SK-MEL-5 (cell line): Measurements from ENCODE around the gene ROR1. TPM values are rescaled to one million over a fixed set of nuclear protein-coding genes. Genes with fewer than 3 reads are reported as not detected.

Source experiments
- DNase-seq: peaks from one replicate; pipeline ENCODE4 v3.0.0-alpha.2; 2016; ENCODE audit warnings: low read depth, low spot score
- in situ Hi-C: cut with HindIII; loops from 2 replicates; pipeline ENCODE4 v1.10.0; 2016; ENCODE audit warnings: low sequenced_read_pairs, high pct_unique_total_duplicates, low pct_unique_long_range_greater_than_20kb
- total RNA-seq: library from RNA; depleted of rRNA; stranded (reverse); fragments of >200 nt; shearing (Covaris generic); gene quantifications from 2 replicates; pipeline ENCODE4 v1.2.3, GENCODE V29; 2014

Gene ROR1
- total RNA-seq, 1 experiment from 2014 or later = 2.8 TPM

GRCh38 chr1:63904826-63905225, 131.0 kb downstream of the ROR1 start:
- in situ Hi-C loops = no loop called here

GRCh38 chr1:63906047-63906704, 132.4 kb downstream of the ROR1 start:
- DNase-seq = no peak
- in situ Hi-C loops = no loop called here

More at GRCh38 chr1:63904826-63905225, 131.0 kb downstream of the ROR1 start:
- DNase-seq = peak; percentile 26

DNA sequence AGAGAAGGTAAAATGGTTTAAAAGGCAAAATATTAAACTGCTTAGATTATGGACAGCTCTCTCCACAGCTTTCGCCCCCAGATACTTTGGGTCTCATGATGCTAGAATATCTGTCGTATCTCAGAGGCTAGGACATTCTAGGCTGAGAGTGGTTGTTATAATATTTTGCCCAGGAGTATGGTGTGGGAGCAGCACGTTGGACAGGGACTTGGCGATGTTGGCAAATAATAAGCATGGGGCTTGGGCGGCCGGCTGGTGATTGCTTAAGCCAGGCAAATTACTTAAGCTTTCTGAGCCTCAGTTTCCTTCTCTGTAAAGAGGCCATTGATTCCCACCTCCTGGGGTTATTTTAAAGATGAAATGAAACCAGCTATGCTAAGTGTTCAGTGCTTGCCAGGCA, 133.2 kb downstream of the ROR1 start:
- DNase-seq = no peak
- in situ Hi-C loops = no loop called here

DNA sequence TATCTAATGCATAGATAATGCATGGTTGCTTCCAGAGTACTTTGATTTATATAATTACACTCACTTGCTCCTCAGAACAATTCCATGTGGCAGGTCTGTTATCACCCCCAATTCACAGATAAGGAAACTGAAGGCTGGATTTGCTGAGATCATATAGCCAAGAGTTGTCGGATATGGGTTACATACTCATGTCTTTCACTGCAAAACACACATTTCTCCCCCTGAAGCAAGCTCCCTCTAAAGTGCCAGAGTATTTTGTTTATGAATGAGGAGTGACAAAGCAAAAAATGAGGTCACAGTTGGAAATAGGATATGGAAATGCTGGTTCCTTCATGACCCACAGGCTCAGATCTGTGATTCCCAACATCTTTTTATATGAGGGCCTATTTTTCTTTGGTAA, 134.2 kb downstream of the ROR1 start:
- DNase-seq = no peak
- in situ Hi-C loops = no loop called here

- DNase-seq = no peak
- in situ Hi-C loops = no loop called here
These were observed 135.7 kb downstream of the ROR1 start for GRCh38 chr1:63909526-63909925.

- in situ Hi-C loops = no loop called here
- DNase-seq = no peak
These were observed 137.2 kb downstream of the ROR1 start for GRCh38 chr1:63911049-63911448.

DNA sequence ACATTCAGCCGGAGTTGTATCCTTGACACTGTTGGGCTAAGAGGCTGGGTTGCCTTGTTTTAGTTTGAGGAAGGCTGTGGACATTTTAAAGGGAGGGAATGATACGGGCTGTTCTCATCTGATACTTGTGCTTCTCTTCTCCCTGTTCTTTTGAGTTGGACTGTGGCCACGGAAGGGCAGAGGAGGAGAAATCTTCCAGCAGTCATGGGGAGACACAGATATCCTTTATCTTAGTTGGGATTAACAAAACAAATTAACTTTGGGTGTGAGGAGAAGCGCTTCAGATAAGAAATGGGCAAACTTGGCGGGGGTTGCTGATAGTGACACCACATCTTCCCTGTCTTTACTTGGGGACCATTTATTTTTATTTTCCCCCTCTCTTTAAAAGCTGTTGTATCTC, 138.8 kb downstream of the ROR1 start:
- no peak for DNase-seq
- in situ Hi-C loops = no loop called here

GRCh38 chr1:63913533-63913932, 139.7 kb downstream of the ROR1 start:
- no peak for DNase-seq
- in situ Hi-C loops = no loop called here

DNA sequence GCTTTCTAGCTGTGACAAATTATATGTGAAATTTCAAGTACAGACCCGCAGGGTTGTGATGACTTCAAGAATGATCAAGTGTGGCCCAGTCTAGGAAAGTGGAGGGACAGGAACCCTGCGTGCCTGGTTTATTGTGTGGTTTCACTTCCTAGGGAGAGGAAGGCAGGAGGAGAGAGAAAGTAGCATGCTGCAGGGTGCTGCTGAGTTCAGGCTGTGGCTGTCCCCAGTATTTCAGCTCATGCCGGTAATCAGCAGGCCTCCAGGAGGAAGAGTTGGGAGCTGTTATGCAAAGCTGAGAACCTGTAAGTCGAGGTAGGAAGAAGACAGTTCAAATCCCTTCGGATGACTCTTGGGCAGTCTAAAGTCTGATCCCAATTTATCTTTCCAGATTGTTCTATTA, 140.4 kb downstream of the ROR1 start:
- DNase-seq = no peak
- in situ Hi-C loops = no loop called here

GRCh38 chr1:63914706-63915105, 140.9 kb downstream of the ROR1 start:
- in situ Hi-C loops = no loop called here
- no peak for DNase-seq

GRCh38 chr1:63915121-63915520, 141.3 kb downstream of the ROR1 start:
- in situ Hi-C loops = no loop called here
- peak; percentile 64 for DNase-seq

GRCh38 chr1:63916485-63917360, 142.9 kb downstream of the ROR1 start:
- in situ Hi-C loops = no loop called here
- DNase-seq = no peak

DNA sequence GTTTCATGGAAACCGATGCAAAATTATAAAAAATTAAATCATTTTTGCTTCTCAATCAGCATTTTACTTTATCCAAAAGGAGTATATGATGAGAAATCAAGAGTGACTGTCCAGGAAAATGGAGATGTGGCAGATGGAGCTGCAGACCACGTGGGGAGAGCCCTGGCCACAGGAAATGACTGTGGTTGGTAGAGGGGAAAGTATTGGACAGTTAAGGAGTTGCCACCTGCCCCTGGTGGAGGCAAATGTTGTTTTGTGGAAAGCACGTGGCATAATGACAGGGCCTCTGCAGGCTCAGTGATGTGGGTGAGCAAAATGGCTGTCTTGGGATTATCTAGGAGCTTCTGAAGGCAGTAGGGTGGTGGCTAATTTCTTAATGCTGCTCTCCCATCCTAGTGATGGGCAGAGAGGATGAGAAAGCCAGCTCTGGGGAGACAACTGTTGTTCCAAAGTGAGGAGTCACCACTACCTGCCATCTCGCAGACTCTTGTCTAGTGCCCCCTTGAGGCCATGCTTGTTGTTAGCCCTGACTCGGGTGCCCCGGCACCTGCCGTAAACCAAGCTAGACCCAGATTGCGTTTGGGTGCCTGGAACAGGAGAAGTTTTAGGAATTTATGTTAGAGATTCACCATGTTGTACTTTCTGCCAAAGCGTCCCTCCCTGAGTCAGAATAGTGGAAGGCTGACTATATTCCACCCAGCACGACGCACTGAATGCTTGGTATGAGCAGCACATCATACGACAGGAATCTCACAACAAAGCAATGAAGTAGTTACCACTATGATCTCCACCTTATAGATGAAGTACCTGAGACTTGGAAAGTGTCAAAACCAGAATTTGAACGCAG, 144.0 kb downstream of the ROR1 start:
- in situ Hi-C loops = no loop called here
- DNase-seq = peak; percentile 53

GRCh38 chr1:63918418-63918945, 144.7 kb downstream of the ROR1 start:
- in situ Hi-C loops = no loop called here

DNA sequence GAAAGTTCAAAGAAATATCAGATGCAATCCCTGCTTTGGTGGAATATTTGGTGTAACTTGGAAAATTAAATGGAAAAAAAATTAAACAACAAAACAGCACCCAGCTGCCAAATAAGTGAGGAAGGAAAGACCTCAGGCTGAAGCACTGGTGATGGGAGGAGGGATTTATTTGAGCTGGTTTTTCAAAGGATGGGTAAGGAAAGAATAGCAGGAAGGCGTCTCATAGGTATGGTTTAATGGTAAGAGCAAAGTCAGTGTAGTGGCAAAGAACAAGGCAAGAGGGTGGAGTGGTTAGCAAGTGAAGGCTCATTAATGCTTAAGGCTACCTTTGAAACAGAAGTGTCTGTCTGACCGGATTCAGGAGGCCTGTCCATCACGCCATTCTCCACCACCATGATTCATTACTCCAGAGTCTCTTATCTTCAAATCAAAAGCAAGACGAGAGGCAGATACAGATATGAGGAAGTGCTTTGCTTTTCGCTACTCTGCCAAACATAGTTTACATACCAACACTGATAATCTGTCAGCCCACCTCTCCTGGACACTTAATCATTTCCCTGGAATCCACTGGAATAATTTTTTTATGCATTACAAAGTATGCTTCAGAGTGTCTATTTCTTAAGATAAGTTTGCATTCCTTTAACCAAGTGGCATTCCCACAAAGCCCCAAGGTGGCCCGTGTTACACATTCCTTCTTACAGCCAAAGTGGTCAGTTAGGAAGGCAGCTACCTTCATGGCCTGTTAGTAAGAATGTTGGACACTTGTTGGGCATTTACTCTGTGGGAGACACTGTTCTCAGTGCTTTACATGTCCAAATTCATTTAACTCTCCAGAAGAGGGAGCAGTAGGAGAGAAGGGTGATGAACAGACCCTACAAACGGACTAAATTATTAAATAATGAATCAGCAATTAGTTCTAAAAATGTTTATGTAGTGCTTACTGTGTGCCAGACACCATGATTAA, 146.6 kb downstream of the ROR1 start:
- DNase-seq = peak; percentile 64
- in situ Hi-C loops = no loop called here

More at GRCh38 chr1:63918418-63918945, 144.7 kb downstream of the ROR1 start:
- DNase-seq = no peak

DNA sequence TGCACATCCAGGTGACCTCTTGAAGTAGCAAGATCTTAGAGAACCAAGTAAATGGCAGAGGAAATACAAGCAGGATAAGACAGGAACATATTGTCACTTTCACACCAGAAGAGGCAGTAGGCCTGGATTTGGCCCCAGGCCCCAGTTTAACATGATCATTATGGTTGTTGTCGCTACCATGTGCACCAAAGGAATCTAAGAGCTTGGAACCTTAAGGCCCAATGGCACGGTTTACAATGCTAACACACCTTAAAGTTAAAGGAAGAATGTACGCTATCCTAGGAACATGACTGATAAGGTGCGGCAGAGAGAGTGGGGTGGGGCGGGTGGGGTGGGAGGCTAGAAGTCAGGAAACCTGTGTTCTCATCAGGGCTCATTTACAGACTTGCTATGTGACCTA, 147.5 kb downstream of the ROR1 start:
- DNase-seq = no peak
- in situ Hi-C loops = no loop called here

GRCh38 chr1:63921802-63922201, 148.0 kb downstream of the ROR1 start:
- in situ Hi-C loops = no loop called here

More at GRCh38 chr1:63921802-63922201, 148.0 kb downstream of the ROR1 start:
- no peak for DNase-seq
